HepG2 (cell line): Measurements from ENCODE around the gene AGRP. TPM values are rescaled to one million over a fixed set of nuclear protein-coding genes. Genes with fewer than 3 reads are reported as not detected.

ENCODE experiments used
- ARNTL ChIP-seq: sonication (generic); formaldehyde crosslinking; IDR thresholded peaks from 2 replicates; pipeline ENCODE4 v1.4.0; 2020; ENCODE audit warnings: mild to moderate bottlenecking, missing genetic modification reagents
- FOXA1 ChIP-seq, 2 experiments: fragments of 450-650 bp in 1 of 2; sonication (generic) in 1 of 2; formaldehyde crosslinking in 1 of 2; IDR thresholded peaks; 2 replicates each; pipeline versions ENCODE4 v1.4.0 to v1.6.1; 2016 to 2020; ENCODE audit warnings: missing genetic modification reagents in 1 of 2
- KLF13 ChIP-seq: sonication (generic); formaldehyde crosslinking; IDR thresholded peaks from 2 replicates; pipeline ENCODE4 v1.4.0; 2020; ENCODE audit warnings: mild to moderate bottlenecking, missing genetic modification reagents
- MED8 ChIP-seq: sonication (generic); formaldehyde crosslinking; IDR thresholded peaks from 2 replicates; pipeline ENCODE4 v1.8.1; 2023; ENCODE audit warnings: mild to moderate bottlenecking, missing genetic modification reagents; ENCODE audit not compliant: insufficient replicate concordance
- NFE2 ChIP-seq: sonication (generic); formaldehyde crosslinking; IDR thresholded peaks from 2 replicates; pipeline ENCODE4 v1.4.0; 2020; ENCODE audit warnings: missing genetic modification reagents
- SATB2 ChIP-seq: sonication (generic); formaldehyde crosslinking; IDR thresholded peaks from 2 replicates; pipeline ENCODE4 v1.5.0; 2020; ENCODE audit warnings: missing genetic modification reagents
- SRY ChIP-seq: sonication (generic); formaldehyde crosslinking; IDR thresholded peaks from 2 replicates; pipeline ENCODE4 v1.8.0; 2022; ENCODE audit warnings: mild to moderate bottlenecking, missing genetic modification reagents
- STAG1 ChIP-seq: sonication (generic); formaldehyde crosslinking; IDR thresholded peaks from 2 replicates; pipeline ENCODE4 v1.4.0; 2020; ENCODE audit warnings: missing genetic modification reagents
- ZNF451 ChIP-seq: sonication (generic); formaldehyde crosslinking; IDR thresholded peaks from 2 replicates; pipeline ENCODE4 v1.5.0; 2020; ENCODE audit warnings: mild to moderate bottlenecking, missing genetic modification reagents
- ZNF747 ChIP-seq: sonication (generic); formaldehyde crosslinking; IDR thresholded peaks from 2 replicates; pipeline ENCODE4 v1.8.1; 2023; ENCODE audit warnings: missing genetic modification reagents, mild to moderate bottlenecking, borderline replicate concordance
- ZNF75D ChIP-seq: sonication (generic); formaldehyde crosslinking; IDR thresholded peaks from 2 replicates; pipeline ENCODE4 v1.8.1; 2023; ENCODE audit warnings: missing genetic modification reagents, mild to moderate bottlenecking, borderline replicate concordance
- polyA plus RNA-seq, 8 experiments: library from polyadenylated mRNA; depleted of rRNA in 3 of 8; stranded (reverse) in 7 of 8; unstranded in 1 of 8; fragments of >200 nt; fragmentation: Illumina TruSeq in 4 of 8; extraction: Trizol in 4 of 8; gene quantifications; 2 replicates each; pipeline versions ENCODE4 v1.2.1 to v1.2.3, GENCODE V29; 2011 to 2016; ENCODE audit warnings: low read depth in 4 of 8, missing spikeins in 1 of 8, mixed read lengths in 1 of 8; ENCODE audit not compliant: insufficient read depth in 1 of 8
- total RNA-seq, 5 experiments: library from RNA; depleted of rRNA; stranded (reverse); fragments of >200 nt; fragmentation: Illumina TruSeq; extraction: Trizol; gene quantifications; 2 replicates each; pipeline ENCODE4 v1.2.3, GENCODE V29; 2016; ENCODE audit warnings: low read depth in 1 of 5
- TF ChIP-seq, protein P1 (sequence below): sonication (generic); formaldehyde crosslinking; IDR thresholded peaks from 2 replicates; pipeline ENCODE4 v1.5.1; 2020; ENCODE audit warnings: mild to moderate bottlenecking, missing genetic modification reagents, borderline replicate concordance
- TF ChIP-seq, protein P2 (sequence below): sonication (generic); formaldehyde crosslinking; conservative IDR thresholded peaks from 2 replicates; pipeline ENCODE4 v1.4.0; 2020; ENCODE audit warnings: mild to moderate bottlenecking, missing genetic modification reagents, moderate library complexity
- TF ChIP-seq, protein P3 (sequence below): sonication (generic); formaldehyde crosslinking; IDR thresholded peaks from 2 replicates; pipeline ENCODE4 v1.5.0; 2020; ENCODE audit warnings: mild to moderate bottlenecking, missing genetic modification reagents, borderline replicate concordance

The AGRP gene
- total and polyA plus RNA-seq, 2 of the 13 experiments (the other 11 are each of a cell fraction or from before 2014, with no cell fraction given) = not detected

DNA sequence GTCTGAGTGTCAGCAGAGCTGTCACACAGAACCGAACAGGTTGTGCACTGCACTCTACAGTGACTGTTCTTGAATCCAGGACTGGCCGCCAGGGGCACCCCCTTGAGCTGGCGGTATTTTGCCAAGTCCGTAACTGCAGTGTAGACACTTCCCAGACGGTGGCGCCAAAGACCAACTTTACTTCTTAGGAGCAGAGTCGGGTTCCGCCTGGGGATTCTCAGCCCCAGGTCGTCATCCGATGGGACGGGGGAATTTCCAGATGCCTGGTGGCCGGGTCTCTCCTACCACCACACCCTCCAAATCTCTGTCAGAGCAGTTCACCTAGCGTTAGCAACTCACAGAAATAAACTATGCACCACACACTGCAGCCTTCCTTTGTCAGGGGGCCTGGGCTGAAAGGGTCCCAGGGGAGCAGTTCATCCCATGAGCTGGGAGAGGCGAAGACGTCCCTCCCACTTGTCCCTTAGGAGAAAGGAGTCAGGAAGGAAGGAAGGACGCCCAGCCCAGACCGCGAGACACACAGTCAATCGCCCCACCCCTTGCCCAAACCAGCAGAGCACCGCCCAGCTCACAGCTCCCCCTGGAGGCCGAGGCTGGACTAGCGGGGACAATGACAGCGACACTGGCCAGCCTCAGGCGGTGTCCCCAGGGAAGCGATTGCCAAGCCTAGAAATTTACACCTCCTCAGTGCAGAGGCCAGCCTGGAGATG lies 37.9 kb upstream of the AGRP start (continued):
- TF ChIP-seq, protein P1, sequence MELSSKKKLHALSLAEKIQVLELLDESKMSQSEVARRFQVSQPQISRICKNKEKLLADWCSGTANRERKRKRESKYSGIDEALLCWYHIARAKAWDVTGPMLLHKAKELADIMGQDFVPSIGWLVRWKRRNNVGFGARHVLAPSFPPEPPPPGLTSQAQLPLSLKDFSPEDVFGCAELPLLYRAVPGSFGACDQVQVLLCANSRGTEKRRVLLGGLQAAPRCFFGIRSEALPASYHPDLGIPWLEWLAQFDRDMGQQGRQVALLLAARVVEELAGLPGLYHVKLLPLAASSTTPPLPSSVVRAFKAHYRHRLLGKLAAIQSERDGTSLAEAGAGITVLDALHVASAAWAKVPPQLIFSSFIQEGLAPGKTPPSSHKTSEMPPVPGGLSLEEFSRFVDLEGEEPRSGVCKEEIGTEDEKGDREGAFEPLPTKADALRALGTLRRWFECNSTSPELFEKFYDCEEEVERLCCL (CRISPR knock-in tag) = peak; percentile 84; the same call in 1 of the 2 replicates
- TF ChIP-seq, protein P2, sequence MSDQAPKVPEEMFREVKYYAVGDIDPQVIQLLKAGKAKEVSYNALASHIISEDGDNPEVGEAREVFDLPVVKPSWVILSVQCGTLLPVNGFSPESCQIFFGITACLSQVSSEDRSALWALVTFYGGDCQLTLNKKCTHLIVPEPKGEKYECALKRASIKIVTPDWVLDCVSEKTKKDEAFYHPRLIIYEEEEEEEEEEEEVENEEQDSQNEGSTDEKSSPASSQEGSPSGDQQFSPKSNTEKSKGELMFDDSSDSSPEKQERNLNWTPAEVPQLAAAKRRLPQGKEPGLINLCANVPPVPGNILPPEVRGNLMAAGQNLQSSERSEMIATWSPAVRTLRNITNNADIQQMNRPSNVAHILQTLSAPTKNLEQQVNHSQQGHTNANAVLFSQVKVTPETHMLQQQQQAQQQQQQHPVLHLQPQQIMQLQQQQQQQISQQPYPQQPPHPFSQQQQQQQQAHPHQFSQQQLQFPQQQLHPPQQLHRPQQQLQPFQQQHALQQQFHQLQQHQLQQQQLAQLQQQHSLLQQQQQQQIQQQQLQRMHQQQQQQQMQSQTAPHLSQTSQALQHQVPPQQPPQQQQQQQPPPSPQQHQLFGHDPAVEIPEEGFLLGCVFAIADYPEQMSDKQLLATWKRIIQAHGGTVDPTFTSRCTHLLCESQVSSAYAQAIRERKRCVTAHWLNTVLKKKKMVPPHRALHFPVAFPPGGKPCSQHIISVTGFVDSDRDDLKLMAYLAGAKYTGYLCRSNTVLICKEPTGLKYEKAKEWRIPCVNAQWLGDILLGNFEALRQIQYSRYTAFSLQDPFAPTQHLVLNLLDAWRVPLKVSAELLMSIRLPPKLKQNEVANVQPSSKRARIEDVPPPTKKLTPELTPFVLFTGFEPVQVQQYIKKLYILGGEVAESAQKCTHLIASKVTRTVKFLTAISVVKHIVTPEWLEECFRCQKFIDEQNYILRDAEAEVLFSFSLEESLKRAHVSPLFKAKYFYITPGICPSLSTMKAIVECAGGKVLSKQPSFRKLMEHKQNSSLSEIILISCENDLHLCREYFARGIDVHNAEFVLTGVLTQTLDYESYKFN (CRISPR knock-in tag) = peak; percentile 47
- TF ChIP-seq SRY (peak; percentile 77; the same call in 1 of the 2 replicates), ZNF747 (CRISPR knock-in tag) (no peak; the same call in 1 of the 2 replicates), ARNTL (CRISPR knock-in tag) (no peak), SATB2 (CRISPR knock-in tag) (no peak), MED8 (CRISPR knock-in tag) (no peak), FOXA1 (IDR thresholded peaks at IDR 0.05) (no peak), FOXA1 (CRISPR knock-in tag; IDR thresholded peaks at IDR 0.05) (no peak), STAG1 (CRISPR knock-in tag) (peak; percentile 96), NFE2 (CRISPR knock-in tag) (no peak), KLF13 (no peak), ZNF75D (CRISPR knock-in tag) (no peak), ZNF451 (CRISPR knock-in tag) (no peak)
- TF ChIP-seq, protein P3, sequence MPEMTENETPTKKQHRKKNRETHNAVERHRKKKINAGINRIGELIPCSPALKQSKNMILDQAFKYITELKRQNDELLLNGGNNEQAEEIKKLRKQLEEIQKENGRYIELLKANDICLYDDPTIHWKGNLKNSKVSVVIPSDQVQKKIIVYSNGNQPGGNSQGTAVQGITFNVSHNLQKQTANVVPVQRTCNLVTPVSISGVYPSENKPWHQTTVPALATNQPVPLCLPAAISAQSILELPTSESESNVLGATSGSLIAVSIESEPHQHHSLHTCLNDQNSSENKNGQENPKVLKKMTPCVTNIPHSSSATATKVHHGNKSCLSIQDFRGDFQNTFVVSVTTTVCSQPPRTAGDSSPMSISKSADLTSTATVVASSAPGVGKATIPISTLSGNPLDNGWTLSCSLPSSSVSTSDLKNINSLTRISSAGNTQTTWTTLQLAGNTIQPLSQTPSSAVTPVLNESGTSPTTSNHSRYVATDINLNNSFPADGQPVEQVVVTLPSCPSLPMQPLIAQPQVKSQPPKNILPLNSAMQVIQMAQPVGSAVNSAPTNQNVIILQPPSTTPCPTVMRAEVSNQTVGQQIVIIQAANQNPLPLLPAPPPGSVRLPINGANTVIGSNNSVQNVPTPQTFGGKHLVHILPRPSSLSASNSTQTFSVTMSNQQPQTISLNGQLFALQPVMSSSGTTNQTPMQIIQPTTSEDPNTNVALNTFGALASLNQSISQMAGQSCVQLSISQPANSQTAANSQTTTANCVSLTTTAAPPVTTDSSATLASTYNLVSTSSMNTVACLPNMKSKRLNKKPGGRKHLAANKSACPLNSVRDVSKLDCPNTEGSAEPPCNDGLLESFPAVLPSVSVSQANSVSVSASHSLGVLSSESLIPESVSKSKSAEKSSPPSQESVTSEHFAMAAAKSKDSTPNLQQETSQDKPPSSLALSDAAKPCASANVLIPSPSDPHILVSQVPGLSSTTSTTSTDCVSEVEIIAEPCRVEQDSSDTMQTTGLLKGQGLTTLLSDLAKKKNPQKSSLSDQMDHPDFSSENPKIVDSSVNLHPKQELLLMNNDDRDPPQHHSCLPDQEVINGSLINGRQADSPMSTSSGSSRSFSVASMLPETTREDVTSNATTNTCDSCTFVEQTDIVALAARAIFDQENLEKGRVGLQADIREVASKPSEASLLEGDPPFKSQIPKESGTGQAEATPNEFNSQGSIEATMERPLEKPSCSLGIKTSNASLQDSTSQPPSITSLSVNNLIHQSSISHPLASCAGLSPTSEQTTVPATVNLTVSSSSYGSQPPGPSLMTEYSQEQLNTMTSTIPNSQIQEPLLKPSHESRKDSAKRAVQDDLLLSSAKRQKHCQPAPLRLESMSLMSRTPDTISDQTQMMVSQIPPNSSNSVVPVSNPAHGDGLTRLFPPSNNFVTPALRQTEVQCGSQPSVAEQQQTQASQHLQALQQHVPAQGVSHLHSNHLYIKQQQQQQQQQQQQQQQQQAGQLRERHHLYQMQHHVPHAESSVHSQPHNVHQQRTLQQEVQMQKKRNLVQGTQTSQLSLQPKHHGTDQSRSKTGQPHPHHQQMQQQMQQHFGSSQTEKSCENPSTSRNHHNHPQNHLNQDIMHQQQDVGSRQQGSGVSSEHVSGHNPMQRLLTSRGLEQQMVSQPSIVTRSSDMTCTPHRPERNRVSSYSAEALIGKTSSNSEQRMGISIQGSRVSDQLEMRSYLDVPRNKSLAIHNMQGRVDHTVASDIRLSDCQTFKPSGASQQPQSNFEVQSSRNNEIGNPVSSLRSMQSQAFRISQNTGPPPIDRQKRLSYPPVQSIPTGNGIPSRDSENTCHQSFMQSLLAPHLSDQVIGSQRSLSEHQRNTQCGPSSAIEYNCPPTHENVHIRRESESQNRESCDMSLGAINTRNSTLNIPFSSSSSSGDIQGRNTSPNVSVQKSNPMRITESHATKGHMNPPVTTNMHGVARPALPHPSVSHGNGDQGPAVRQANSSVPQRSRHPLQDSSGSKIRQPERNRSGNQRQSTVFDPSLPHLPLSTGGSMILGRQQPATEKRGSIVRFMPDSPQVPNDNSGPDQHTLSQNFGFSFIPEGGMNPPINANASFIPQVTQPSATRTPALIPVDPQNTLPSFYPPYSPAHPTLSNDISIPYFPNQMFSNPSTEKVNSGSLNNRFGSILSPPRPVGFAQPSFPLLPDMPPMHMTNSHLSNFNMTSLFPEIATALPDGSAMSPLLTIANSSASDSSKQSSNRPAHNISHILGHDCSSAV (CRISPR knock-in tag) = no peak
